ENCODE measurements around the gene IER3.
"Not testable (repeated sequence)": the region's sequence is repeated elsewhere in the genome, so short reads cannot be mapped to it uniquely, and the experiment has no call there.

The IER3 gene

GRCh38 chr6:30717845-30718720 lies 26.3 kb downstream of the IER3 start:
- peak overlapping the region; percentile 81 for H3K27ac ChIP-seq (ENCODE audit: extremely low read depth, low read depth, low read length)
- H3K4me1 ChIP-seq (ENCODE audit: control insufficient read depth, insufficient read depth, low read length); H3K9me3 ChIP-seq (ENCODE audit: control insufficient read depth, insufficient read depth, low read depth, low read length): not testable (repeated sequence)
- ChIA-PET POLR2A (interaction anchor here (0.6 to 10.1 kb wide), 22 partner anchors 10 to 1109 kb away, joined by 3 to 235 read pairs (median 7); partner anchors contain the start of genes ABCF1, C6orf136, DHX16 and FLOT1), CTCF (interaction anchor here (0.6 to 18.7 kb wide), 11 partner anchors 9 to 159 kb away, joined by 3 to 692 read pairs (median 4); partner anchors contain the start of genes DHX16 and NRM)
- H3K4me3 ChIP-seq (ENCODE audit: low read depth, low read length), result peak overlapping the region; percentile 41
- peaks cover 23 to 45% of the 10 kb centered on the region in 2 experiments for H3K36me3 ChIP-seq (ENCODE audit: control insufficient read depth in 2 of 2, insufficient read depth in 1 of 2, low read length in 2 of 2)
- TF ChIP-seq MZF1 (tag by site-specific recombination; IDR thresholded peaks at IDR 0.05; ENCODE audit: borderline replicate concordance) (0 out of 2 replicates have a peak, but pooled peaks have one; percentile 33), SCRT2 (tag by site-specific recombination; IDR thresholded peaks at IDR 0.05) (peak; percentile 9), ZNF2 (tag by site-specific recombination; IDR thresholded peaks at IDR 0.05) (0 out of 2 replicates have a peak, but pooled peaks have one; percentile 2), CTCF (tag by site-specific recombination; IDR thresholded peaks at IDR 0.05) (0 out of 2 replicates have a peak, but pooled peaks have one; percentile 3)

GRCh38 chr6:30717129-30717844 lies 27.1 kb downstream of the IER3 start, which contains the start of gene MDC1:
Gene MDC1 (minus strand): TSS chr6:30717281. CDS start chr6:30715175, 2,106 bp downstream.
- CTCF ChIA-PET, result interaction anchor here (0.9 to 18.7 kb wide), 5 partner anchors 14 to 41 kb away, joined by 3 to 692 read pairs (median 5); partner anchors contain the start of genes DHX16 and NRM
- no peak for TF ChIP-seq ZNF664 (tag by site-specific recombination; IDR thresholded peaks at IDR 0.05)
- no peak for TF ChIP-seq GLI4 (tag by site-specific recombination; IDR thresholded peaks at IDR 0.05)
- peak; percentile 95 for TF ChIP-seq PRDM1 (tag by site-specific recombination; IDR thresholded peaks at IDR 0.05)
- no peak for TF ChIP-seq BCL6B (tag by site-specific recombination; IDR thresholded peaks at IDR 0.05)
- TF ChIP-seq KLF16 (tag by site-specific recombination; IDR thresholded peaks at IDR 0.05), result 0 out of 2 replicates have a peak, but pooled peaks have one; percentile 61
- TF ChIP-seq ZNF133 (tag by site-specific recombination; IDR thresholded peaks at IDR 0.05), result no peak
- TF ChIP-seq ZNF544 (tag by site-specific recombination; IDR thresholded peaks at IDR 0.05), result no peak
- TF ChIP-seq KLF17 (tag by site-specific recombination; IDR thresholded peaks at IDR 0.05), result peak; percentile 77; the same call in 1 of the 2 replicates
- TF ChIP-seq REPIN1 (tag by site-specific recombination; IDR thresholded peaks at IDR 0.05; ENCODE audit: low read depth), result peak; percentile 28; the same call in 1 of the 2 replicates
- TF ChIP-seq ZFP41 (tag by site-specific recombination; IDR thresholded peaks at IDR 0.05; ENCODE audit: borderline replicate concordance), result no peak
- peak; percentile 33; the same call in 1 of the 2 replicates for TF ChIP-seq ZNF600 (tag by site-specific recombination; IDR thresholded peaks at IDR 0.05)
- no peak for TF ChIP-seq ZNF596 (tag by site-specific recombination; IDR thresholded peaks at IDR 0.05)
- no peak for TF ChIP-seq ZNF48 (tag by site-specific recombination; IDR thresholded peaks at IDR 0.05)
- peak; percentile 96 for TF ChIP-seq ZNF660 (tag by site-specific recombination; IDR thresholded peaks at IDR 0.05)
- no peak for TF ChIP-seq ZNF785 (tag by site-specific recombination; IDR thresholded peaks at IDR 0.05)
- TF ChIP-seq KLF7 (tag by site-specific recombination; IDR thresholded peaks at IDR 0.05; ENCODE audit: borderline replicate concordance), result peak; percentile 83
- TF ChIP-seq ZNF692 (tag by site-specific recombination; IDR thresholded peaks at IDR 0.05), result peak; percentile 89
- no peak for TF ChIP-seq SALL2 (tag by site-specific recombination; IDR thresholded peaks at IDR 0.05; ENCODE audit: borderline replicate concordance)
- peak; percentile 99 for TF ChIP-seq SCRT2 (tag by site-specific recombination; IDR thresholded peaks at IDR 0.05)
- TF ChIP-seq ZNF37A (tag by site-specific recombination; IDR thresholded peaks at IDR 0.05), result no peak
- no peak for TF ChIP-seq ZNF488 (tag by site-specific recombination; IDR thresholded peaks at IDR 0.05)
- TF ChIP-seq ZNF354C (tag by site-specific recombination; IDR thresholded peaks at IDR 0.05; ENCODE audit: borderline replicate concordance, low read depth), result no peak

More at GRCh38 chr6:30717129-30717844, 27.1 kb downstream of the IER3 start, which contains the start of gene MDC1:
- Histone ChIP-seq H3K27ac (ENCODE audit: extremely low read depth, low read depth, low read length) (peak within 1 kb of the TSS; percentile 88), H3K36me3 (ENCODE audit: control insufficient read depth in 2 of 2, insufficient read depth in 1 of 2, low read length in 2 of 2) (peaks cover 19 to 45% of the 10 kb centered on the region in 2 experiments), H3K4me3 (ENCODE audit: low read depth, low read length) (peak within 1 kb of the TSS; percentile 72), H3K9me3 (ENCODE audit: control insufficient read depth, insufficient read depth, low read depth, low read length) (no peaks in the 10 kb centered on the region), H3K4me1 (ENCODE audit: control insufficient read depth, insufficient read depth, low read length) (peaks cover 6% of the 10 kb centered on the region)
- POLR2A ChIA-PET, result interaction anchor here (0.6 to 10.1 kb wide), 33 partner anchors 9 to 1110 kb away, joined by 3 to 235 read pairs (median 4); partner anchors contain the start of genes ABCF1, ATAT1, C6orf136 and DHX16
